Transverse colon (tissue), 4 donors: ENCODE measurements around the gene MEGF11. TPM values are rescaled to one million over a fixed set of nuclear protein-coding genes. Genes with fewer than 3 reads are reported as not detected.

Experiments used
- DNase-seq: peaks from one replicate; pipeline ENCODE4 v3.0.0-alpha.2; 2019
- H3K27ac ChIP-seq, 4 donors: fragments of 200-600 bp; sonication (generic); 2 replicates each; pipeline ENCODE4 v1.5.1; 2016 to 2018; ENCODE audit warnings: inconsistent platforms in 4 of 4
- H3K27me3 ChIP-seq: fragments of 200-600 bp; sonication (generic); 2 replicates; pipeline ENCODE4 v1.5.1; 2017; ENCODE audit warnings: inconsistent platforms
- H3K36me3 ChIP-seq, 4 donors: fragments of 200-600 bp; sonication (generic); 2 replicates each; pipeline ENCODE4 v1.5.1; 2017 to 2019; ENCODE audit warnings: inconsistent platforms in 4 of 4
- H3K4me1 ChIP-seq, 4 donors: fragments of 200-600 bp; sonication (generic); 2 replicates each; pipeline ENCODE4 v1.5.1; 2017 to 2020; ENCODE audit warnings: inconsistent platforms in 4 of 4
- H3K4me3 ChIP-seq, 4 donors: fragments of 200-600 bp; sonication (generic); 1 replicate in 1 of 4; 2 replicates in 3 of 4; pipeline versions ENCODE4 v1.5.1 to v1.6.1; 2017 to 2019; ENCODE audit warnings: inconsistent platforms in 4 of 4
- H3K9me3 ChIP-seq, 2 donors: fragments of 200-600 bp; sonication (generic); 2 replicates each; pipeline ENCODE4 v1.5.1; 2017 to 2019; ENCODE audit warnings: inconsistent platforms in 2 of 2
- CTCF ChIP-seq, 5 experiments: fragments of 200-600 bp in 3 of 5; fragments of 450-650 bp in 2 of 5; sonication (generic) in 3 of 5; IDR thresholded peaks; 1 replicate in 2 of 5; 2 replicates in 3 of 5; pipeline ENCODE4 v1.5.1; 2016 to 2017; ENCODE audit warnings: antibody characterized with exemption in 5 of 5, inconsistent platforms in 3 of 5, mild to moderate bottlenecking in 2 of 5, moderate library complexity in 1 of 5
- EP300 ChIP-seq: sonication (generic); formaldehyde crosslinking; IDR thresholded peaks from one replicate; pipeline ENCODE4 v1.6.1; 2017; ENCODE audit warnings: antibody characterized with exemption, low read depth
- POLR2A ChIP-seq: fragments of 450-650 bp; IDR thresholded peaks from one replicate; pipeline ENCODE4 v1.6.1; 2016; ENCODE audit warnings: antibody characterized with exemption, mild to moderate bottlenecking, moderate library complexity
- POLR2AphosphoS5 ChIP-seq, 3 donors: sonication (generic); formaldehyde crosslinking; IDR thresholded peaks; one replicate each; pipeline ENCODE4 v1.6.1; 2016; ENCODE audit warnings: antibody characterized with exemption in 3 of 3
- WGBS, 2 donors: methylation state at CpG; one replicate each; pipeline ENCODE4 v1.1.5; 2018; ENCODE audit warnings: low coverage in 1 of 2; 5-methylcytosine and 5-hydroxymethylcytosine counted together
- in situ Hi-C, 4 donors: fragments of 200-750 bp; cut with MboI; loops; one replicate each; pipeline versions ENCODE4 v1.15.0 to v1.15.1; 2017; ENCODE audit warnings: low sequenced_read_pairs in 3 of 4, low pct_ligation_motif_present in 1 of 4, low pct_unique_long_range_greater_than_20kb in 1 of 4
- intact Hi-C: fragments of 100-400 bp; cut with DNase I; formaldehyde crosslinking; loops from one replicate; pipeline ENCODE4 v1.15.1; 2023; ENCODE audit warnings: low total_unique reads
- total RNA-seq, 4 donors: library from RNA; depleted of rRNA; stranded (reverse); fragments of >200 nt; gene quantifications; one replicate each; pipeline ENCODE4 v1.1.0, GENCODE V29; 2016

Gene MEGF11
- total RNA-seq: under 1 TPM in 1 of 4 donors, not detected in 3; 0.16 TPM

GRCh38 chr15:66253418-66254088 is at the start of gene MEGF11:
TSS of gene MEGF11 (minus strand) at chr15:66253750. CDS start at chr15:66128403, 125,347 bp downstream.
- no peaks in the 10 kb centered on the region for H3K9me3 ChIP-seq
- H3K4me3 ChIP-seq: peak within 1 kb of the TSS; percentile 7 to 62 (median 38)
- H3K27me3 ChIP-seq: peaks cover 91% of the 10 kb centered on the region
- WGBS, 2 donors: 0 to 1% methylated on average over 10 to 51 of the region's 64 CpGs
- in situ Hi-C loops (no loop called here), intact Hi-C loops (no loop called here)
- peaks cover 5 to 34% (median 30%) of the 10 kb centered on the region in 4 donors for H3K4me1 ChIP-seq
- H3K27ac ChIP-seq: no peak within 1 kb of the TSS
- no peak for TF ChIP-seq EP300
- no peak for TF ChIP-seq POLR2A
- no peak for TF ChIP-seq CTCF (IDR thresholded peaks at IDR 0.05)
- no peak for TF ChIP-seq POLR2AphosphoS5 (IDR thresholded peaks at IDR 0.05)
- DNase-seq: peak; percentile 13
- no peaks in the 10 kb centered on the region for H3K36me3 ChIP-seq

GRCh38 chr15:66302489-66303278 is 49.1 kb upstream of the MEGF11 start:
- H3K27me3 ChIP-seq: no peaks in the 10 kb centered on the region
- peaks cover 0 to 14% (median 7%) of the 10 kb centered on the region in 4 donors for H3K4me1 ChIP-seq
- WGBS, 2 donors: 92 to 94% methylated on average over 5 of the region's 5 CpGs
- TF ChIP-seq POLR2AphosphoS5 (IDR thresholded peaks at IDR 0.05) (no peak), CTCF (IDR thresholded peaks at IDR 0.05) (no peak), EP300 (no peak), POLR2A (no peak)
- no peak overlapping the region for H3K4me3 ChIP-seq
- in situ Hi-C loops (no loop called here), intact Hi-C loops (no loop called here)
- DNase-seq: no peak
- H3K9me3 ChIP-seq: no peaks in the 10 kb centered on the region
- H3K36me3 ChIP-seq: no peaks in the 10 kb centered on the region
- H3K27ac ChIP-seq: no peak overlapping the region

- no peak for TF ChIP-seq POLR2A
- no peaks in the 10 kb centered on the region for H3K36me3 ChIP-seq
- no peak overlapping the region for H3K4me3 ChIP-seq
- intact Hi-C loops: no loop called here
- no peak overlapping the region for H3K27ac ChIP-seq
- in situ Hi-C loops: no loop called here
- H3K27me3 ChIP-seq: no peaks in the 10 kb centered on the region
- no peak for DNase-seq
- no peaks in the 10 kb centered on the region for H3K9me3 ChIP-seq
- H3K4me1 ChIP-seq: peaks cover 14 to 18% (median 16%) of the 10 kb centered on the region in 4 donors
- 50 to 60% methylated on average over 2 to 4 of the region's 4 CpGs for WGBS, 2 donors
These were observed 45.3 kb upstream of the MEGF11 start for GRCh38 chr15:66298803-66299251.

GRCh38 chr15:66296186-66296585 is 42.6 kb upstream of the MEGF11 start:
- Histone ChIP-seq H3K27ac (no peak overlapping the region), H3K27me3 (no peaks in the 10 kb centered on the region), H3K4me3 (no peak overlapping the region), H3K36me3 (no peaks in the 10 kb centered on the region), H3K4me1 (peaks cover 16 to 29% (median 24%) of the 10 kb centered on the region in 4 donors), H3K9me3 (no peaks in the 10 kb centered on the region)
- WGBS, 2 donors: 68 to 82% methylated on average over 3 to 5 of the region's 5 CpGs
- TF ChIP-seq EP300 (no peak), POLR2AphosphoS5 (IDR thresholded peaks at IDR 0.05) (no peak), POLR2A (no peak)
- no peak for DNase-seq
- intact Hi-C loops (no loop called here), in situ Hi-C loops (no loop called here)

GRCh38 chr15:66294932-66295235 is 41.3 kb upstream of the MEGF11 start:
- no peaks in the 10 kb centered on the region for H3K27me3 ChIP-seq
- intact Hi-C loops: no loop called here
- H3K4me1 ChIP-seq: peaks cover 16 to 32% (median 24%) of the 10 kb centered on the region in 4 donors
- H3K27ac ChIP-seq: peak overlapping the region; percentile 93 to 97 (median 96)
- peak overlapping the region in 1 of 4 donors; percentile 84 for H3K4me3 ChIP-seq
- no peak for TF ChIP-seq CTCF (IDR thresholded peaks at IDR 0.05)
- no peak for TF ChIP-seq POLR2A
- TF ChIP-seq EP300: no peak
- no peak for TF ChIP-seq POLR2AphosphoS5 (IDR thresholded peaks at IDR 0.05)
- H3K9me3 ChIP-seq: no peaks in the 10 kb centered on the region
- no peaks in the 10 kb centered on the region for H3K36me3 ChIP-seq
- in situ Hi-C loops: no loop called here
- WGBS, 2 donors: 28 to 58% methylated on average over 2 to 3 of the region's 3 CpGs
- DNase-seq: no peak
